Endothelial cell of umbilical vein (primary cell): ENCODE data around the gene LSM3. TPM values are rescaled to one million over a fixed set of nuclear protein-coding genes. Genes with fewer than 3 reads are reported as not detected.

Experiments
- BruUV-seq: library from RNA; stranded (reverse); fragments of 400-500 nt; replicated peaks from 2 replicates; lab custom pipeline; 2021; lab: Mats Ljungman, UMichigan
- CTCF ChIA-PET: fragments of 300-600, 350-600 bp; sonication (Branson Sonifier 250); formaldehyde crosslinking; loops from one replicate; lab custom pipeline; 2021; ENCODE audit warnings: antibody characterized with exemption, inconsistent platforms; lab: Charles Lee
- POLR2A ChIA-PET: fragments of 300-600, 350-600 bp; sonication (Branson Sonifier 250); formaldehyde crosslinking; loops from one replicate; lab custom pipeline; 2021; ENCODE audit warnings: antibody characterized with exemption, inconsistent platforms; lab: Charles Lee
- DNase-seq: peaks from one replicate; pipeline ENCODE4 v3.0.0-alpha.2; 2011; ENCODE audit warnings: low read depth, low spot score
- FAIRE-seq: peaks from 2 replicates; lab custom pipeline; 2011; peaks lifted over from hg19 to GRCh38; lab: Jason Lieb, UNC
- H2AFZ ChIP-seq: 2 replicates; pipeline ENCODE4 v1.6.0; 2012; ENCODE audit warnings: low read depth, low read length, control low read depth, inconsistent platforms
- H3K27ac ChIP-seq: 2 replicates; pipeline ENCODE4 v1.5.1; 2011; ENCODE audit warnings: low read depth, mild to moderate bottlenecking, control low read depth, low read length, moderate library complexity; ENCODE audit not compliant: insufficient read depth
- H3K27me3 ChIP-seq, 2 experiments: 2 replicates each; pipeline versions ENCODE4 v1.6.0 to v1.6.1; 2011; ENCODE audit warnings: low read length in 2 of 2, mixed read lengths in 1 of 2; ENCODE audit not compliant: control insufficient read depth in 2 of 2, insufficient read depth in 2 of 2
- H3K36me3 ChIP-seq, 2 experiments: 2 replicates in 1 of 2; 3 replicates in 1 of 2; pipeline ENCODE4 v1.5.1; 2011; ENCODE audit warnings: low read length in 2 of 2, mild to moderate bottlenecking in 1 of 2, moderate library complexity in 1 of 2; ENCODE audit not compliant: control insufficient read depth in 2 of 2, insufficient read depth in 2 of 2; ENCODE audit errors: extremely low read depth in 1 of 2
- H3K4me1 ChIP-seq: 3 replicates; pipeline ENCODE4 v1.5.1; 2011; ENCODE audit warnings: mild to moderate bottlenecking, low read length; ENCODE audit not compliant: control insufficient read depth, insufficient read depth; ENCODE audit errors: extremely low read depth
- H3K4me2 ChIP-seq: 2 replicates; pipeline ENCODE4 v1.6.1; 2011; ENCODE audit warnings: low read length, control low read depth, mixed read lengths; ENCODE audit not compliant: insufficient read depth
- H3K4me3 ChIP-seq, 3 experiments: fragments of 200-600 bp in 1 of 3; sonication (generic), shearing (Covaris generic) in 1 of 3; replicated peaks in 1 of 3; 2 replicates each; pipeline ENCODE4 v1.5.1; 2011 to 2016; ENCODE audit warnings: control low read depth in 3 of 3, low read length in 3 of 3, mild to moderate bottlenecking in 2 of 3, inconsistent platforms in 1 of 3, low read depth in 1 of 3, moderate library complexity in 1 of 3; ENCODE audit not compliant: insufficient read depth in 1 of 3
- H3K79me2 ChIP-seq: 2 replicates; pipeline ENCODE4 v1.6.0; 2012; ENCODE audit warnings: low read length, inconsistent platforms; ENCODE audit not compliant: control insufficient read depth, insufficient read depth
- H3K9ac ChIP-seq: replicated peaks from 2 replicates; pipeline ENCODE3; 2011; ENCODE audit warnings: low read length, control low read depth; ENCODE audit not compliant: insufficient read depth; ENCODE audit errors: extremely low read depth
- H3K9me1 ChIP-seq: replicated peaks from 3 replicates; pipeline ENCODE4 v1.6.0; 2011; ENCODE audit warnings: mild to moderate bottlenecking, low read length; ENCODE audit not compliant: control insufficient read depth, insufficient read depth; ENCODE audit errors: extremely low read depth
- H3K9me3 ChIP-seq: replicated peaks from 2 replicates; pipeline ENCODE4 v1.5.1; 2012; ENCODE audit warnings: low read length, inconsistent platforms; ENCODE audit not compliant: control insufficient read depth, insufficient read depth
- H4K20me1 ChIP-seq: replicated peaks from 2 replicates; pipeline ENCODE3; 2011; ENCODE audit warnings: mild to moderate bottlenecking, low read length; ENCODE audit not compliant: control insufficient read depth, insufficient read depth; ENCODE audit errors: extremely low read depth
- EZH2 ChIP-seq: IDR thresholded peaks from 2 replicates; pipeline ENCODE4 v1.6.1; 2012; ENCODE audit warnings: borderline replicate concordance, low read depth, mild to moderate bottlenecking, moderate library complexity, low read length, inconsistent platforms; ENCODE audit not compliant: severe bottlenecking
- FOS ChIP-seq: IDR thresholded peaks from 2 replicates; pipeline ENCODE4 v1.6.1; 2011; ENCODE audit warnings: mild to moderate bottlenecking, low read length, moderate library complexity, borderline replicate concordance; ENCODE audit not compliant: insufficient read depth
- GATA2 ChIP-seq: IDR thresholded peaks from 2 replicates; pipeline ENCODE4 v1.7.0; 2011; ENCODE audit warnings: low read depth, mild to moderate bottlenecking, moderate library complexity, mixed read lengths, low read length; ENCODE audit not compliant: insufficient read length, insufficient read depth
- JUN ChIP-seq: IDR thresholded peaks from 2 replicates; pipeline ENCODE4 v1.6.1; 2011; ENCODE audit warnings: borderline replicate concordance, low read depth; ENCODE audit not compliant: insufficient read length, insufficient read depth
- MYC ChIP-seq: IDR thresholded peaks from one replicate; pipeline ENCODE4 v1.6.1; 2011; ENCODE audit warnings: mild to moderate bottlenecking, low read depth, low read length
- POLR2A ChIP-seq: IDR thresholded peaks from 2 replicates; pipeline ENCODE4 v1.6.1; 2012; ENCODE audit warnings: low read depth, mild to moderate bottlenecking, control low read depth, low read length
- POLR2AphosphoS5 ChIP-seq: IDR thresholded peaks from 2 replicates; pipeline ENCODE4 v1.6.1; 2012; ENCODE audit warnings: low read depth, mild to moderate bottlenecking, control low read depth, low read length, moderate library complexity; ENCODE audit not compliant: insufficient read depth
- dilution Hi-C: fragments of 300-500 bp; cut with MboI; formaldehyde crosslinking; loops from one replicate; pipeline ENCODE4 v1.15.0; 2019; ENCODE audit warnings: low sequenced_read_pairs; ENCODE audit not compliant: extremely low pct_ligation_motif_present
- intact Hi-C: fragments of 100-400 bp; cut with micrococcal nuclease; formaldehyde crosslinking; loops from one replicate; pipeline ENCODE4 v1.10.0; 2022
- polyA plus RNA-seq, 4 experiments: library from polyadenylated mRNA; depleted of rRNA in 3 of 4; stranded (reverse) in 3 of 4; unstranded in 1 of 4; fragments of >200 nt; gene quantifications; 2 replicates each; pipeline versions ENCODE4 v1.2.1 to v1.2.3, GENCODE V29; 2011 to 2012; ENCODE audit warnings: missing spikeins in 1 of 4
- total RNA-seq: library from RNA; stranded (reverse); gene quantifications from 2 replicates; pipeline ENCODE4 v1.2.3, GENCODE V29; 2021
- TF ChIP-seq, protein P1 (sequence below): IDR thresholded peaks from 2 replicates; pipeline ENCODE4 v1.6.1; 2011; ENCODE audit not compliant: insufficient read depth, insufficient read length
- TF ChIP-seq, protein P2 (sequence below), 2 donors: IDR thresholded peaks; 1 replicate in 1 of 2; 2 replicates in 1 of 2; pipeline ENCODE4 v1.5.1; 2011; ENCODE audit warnings: low read length in 2 of 2, mild to moderate bottlenecking in 2 of 2, moderate library complexity in 2 of 2, control low read depth in 1 of 2, inconsistent platforms in 1 of 2, low read depth in 1 of 2; ENCODE audit not compliant: insufficient read depth in 1 of 2; ENCODE audit errors: extremely low read depth in 1 of 2

LSM3 gene
- total and polyA plus RNA-seq, 2 donors (not counting 3 experiments of a cell fraction or from before 2014, with no cell fraction given): 4.4 to 13.0 TPM

DNA sequence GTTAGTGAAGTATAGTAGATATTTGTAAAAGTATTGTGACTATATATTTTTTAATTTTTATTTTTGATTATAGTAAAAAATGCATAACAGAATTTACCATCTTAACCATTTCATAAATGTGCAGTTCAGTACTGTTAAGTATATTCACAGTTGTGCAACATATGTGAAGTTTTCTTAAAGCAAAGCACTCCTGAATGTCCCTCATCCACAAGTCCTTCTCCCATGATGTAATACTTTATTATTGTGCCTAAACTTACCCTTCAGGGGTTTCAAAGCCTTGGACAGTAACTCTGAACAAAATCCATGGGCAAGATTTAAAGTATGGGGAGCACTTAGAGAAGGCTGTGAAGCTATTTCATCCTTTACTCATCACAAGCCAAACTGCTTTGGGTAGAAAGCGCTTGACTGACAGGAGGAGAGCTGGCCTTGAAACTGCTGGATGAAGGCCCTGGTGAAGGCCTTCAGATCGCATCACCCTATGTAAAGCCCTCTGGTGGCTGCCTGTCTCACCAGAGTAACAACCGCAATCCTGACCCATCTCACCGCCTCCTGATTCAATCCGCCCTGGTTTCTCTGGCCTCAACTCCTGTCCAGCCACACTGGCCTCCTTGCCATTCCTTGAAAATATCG, 28.0 kb downstream of the LSM3 start:
- Histone ChIP-seq H3K27me3 (peaks cover 0 to 2% of the 10 kb centered on the region in 2 experiments), H3K27ac (no peak overlapping the region), H3K4me3 (no peak overlapping the region), H3K9me1 (no peaks in the 10 kb centered on the region), H3K79me2 (no peaks in the 10 kb centered on the region), H3K4me1 (peaks cover 2% of the 10 kb centered on the region), H3K4me2 (no peak overlapping the region), H3K9ac (no peak overlapping the region), H2AFZ (no peak overlapping the region), H4K20me1 (no peaks in the 10 kb centered on the region), H3K9me3 (no peaks in the 10 kb centered on the region), H3K36me3 (no peaks in the 10 kb centered on the region)
- FAIRE-seq: no peak
- TF ChIP-seq POLR2AphosphoS5 (no peak), POLR2A (no peak), FOS (no peak), MYC (no peak), GATA2 (no peak), JUN (no peak), EZH2 (no peak)
- TF ChIP-seq, protein P1, sequence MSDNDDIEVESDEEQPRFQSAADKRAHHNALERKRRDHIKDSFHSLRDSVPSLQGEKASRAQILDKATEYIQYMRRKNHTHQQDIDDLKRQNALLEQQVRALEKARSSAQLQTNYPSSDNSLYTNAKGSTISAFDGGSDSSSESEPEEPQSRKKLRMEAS: no peak
- TF ChIP-seq, protein P2, sequence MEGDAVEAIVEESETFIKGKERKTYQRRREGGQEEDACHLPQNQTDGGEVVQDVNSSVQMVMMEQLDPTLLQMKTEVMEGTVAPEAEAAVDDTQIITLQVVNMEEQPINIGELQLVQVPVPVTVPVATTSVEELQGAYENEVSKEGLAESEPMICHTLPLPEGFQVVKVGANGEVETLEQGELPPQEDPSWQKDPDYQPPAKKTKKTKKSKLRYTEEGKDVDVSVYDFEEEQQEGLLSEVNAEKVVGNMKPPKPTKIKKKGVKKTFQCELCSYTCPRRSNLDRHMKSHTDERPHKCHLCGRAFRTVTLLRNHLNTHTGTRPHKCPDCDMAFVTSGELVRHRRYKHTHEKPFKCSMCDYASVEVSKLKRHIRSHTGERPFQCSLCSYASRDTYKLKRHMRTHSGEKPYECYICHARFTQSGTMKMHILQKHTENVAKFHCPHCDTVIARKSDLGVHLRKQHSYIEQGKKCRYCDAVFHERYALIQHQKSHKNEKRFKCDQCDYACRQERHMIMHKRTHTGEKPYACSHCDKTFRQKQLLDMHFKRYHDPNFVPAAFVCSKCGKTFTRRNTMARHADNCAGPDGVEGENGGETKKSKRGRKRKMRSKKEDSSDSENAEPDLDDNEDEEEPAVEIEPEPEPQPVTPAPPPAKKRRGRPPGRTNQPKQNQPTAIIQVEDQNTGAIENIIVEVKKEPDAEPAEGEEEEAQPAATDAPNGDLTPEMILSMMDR (IDR thresholded peaks at IDR 0.05; ENCODE audit: extremely low read depth in 1 of 2, insufficient read depth in 1 of 2, low read depth in 1 of 2, low read length in 2 of 2): no peak
- no peak for DNase-seq
- intact Hi-C loops (no loop called here), dilution Hi-C loops (no loop called here)
- ChIA-PET POLR2A (no interaction called here), CTCF (interaction anchor here (0.8 to 5.1 kb wide), 2 partner anchors 27 to 341 kb away, joined by 3 to 168 read pairs; no protein-coding TSS in a partner anchor)
- BruUV-seq: no TSS peak
